ENCODE results near the gene TMEM120B.

DNA sequence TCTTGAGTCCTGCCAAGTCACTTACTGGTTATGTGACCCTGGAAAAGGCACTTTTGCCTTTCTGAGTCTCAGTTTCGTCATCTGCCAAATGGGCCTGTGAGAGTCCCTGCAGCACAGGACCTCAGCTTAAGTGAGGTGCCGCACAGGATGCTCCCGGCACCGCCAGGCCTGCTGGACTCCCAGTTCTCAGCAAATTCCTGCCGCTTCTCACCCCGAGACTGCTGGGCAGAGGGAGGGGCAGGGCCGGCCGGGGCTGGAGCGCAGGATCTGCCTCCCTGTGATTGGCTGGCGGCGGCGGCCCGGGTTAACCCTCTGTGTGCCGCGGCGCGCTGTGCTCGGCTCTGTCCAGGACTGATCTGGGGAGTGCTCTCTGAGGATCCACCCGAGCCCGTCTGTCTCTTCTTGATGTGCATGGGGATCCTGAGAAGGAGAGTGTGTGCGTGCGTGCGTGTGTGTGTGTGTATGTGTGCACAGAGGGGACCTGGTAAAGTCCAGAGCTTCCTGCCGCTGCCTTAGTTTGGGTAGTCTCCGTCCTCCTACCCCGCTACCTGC is 99.8 kb downstream of the TMEM120B start:
- TF ChIP-seq, protein P1, sequence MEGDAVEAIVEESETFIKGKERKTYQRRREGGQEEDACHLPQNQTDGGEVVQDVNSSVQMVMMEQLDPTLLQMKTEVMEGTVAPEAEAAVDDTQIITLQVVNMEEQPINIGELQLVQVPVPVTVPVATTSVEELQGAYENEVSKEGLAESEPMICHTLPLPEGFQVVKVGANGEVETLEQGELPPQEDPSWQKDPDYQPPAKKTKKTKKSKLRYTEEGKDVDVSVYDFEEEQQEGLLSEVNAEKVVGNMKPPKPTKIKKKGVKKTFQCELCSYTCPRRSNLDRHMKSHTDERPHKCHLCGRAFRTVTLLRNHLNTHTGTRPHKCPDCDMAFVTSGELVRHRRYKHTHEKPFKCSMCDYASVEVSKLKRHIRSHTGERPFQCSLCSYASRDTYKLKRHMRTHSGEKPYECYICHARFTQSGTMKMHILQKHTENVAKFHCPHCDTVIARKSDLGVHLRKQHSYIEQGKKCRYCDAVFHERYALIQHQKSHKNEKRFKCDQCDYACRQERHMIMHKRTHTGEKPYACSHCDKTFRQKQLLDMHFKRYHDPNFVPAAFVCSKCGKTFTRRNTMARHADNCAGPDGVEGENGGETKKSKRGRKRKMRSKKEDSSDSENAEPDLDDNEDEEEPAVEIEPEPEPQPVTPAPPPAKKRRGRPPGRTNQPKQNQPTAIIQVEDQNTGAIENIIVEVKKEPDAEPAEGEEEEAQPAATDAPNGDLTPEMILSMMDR (IDR thresholded peaks at IDR 0.05): no peak
- TF ChIP-seq POLR2A (IDR thresholded peaks at IDR 0.05): no peak

Data from lower leg skin (tissue), 3 donors.